HEK293 (cell line): ENCODE results near the gene SOX18.

Source experiments
- CTCF ChIA-PET: fragments of 350-600 bp; formaldehyde crosslinking; extraction: SDS; loops from one replicate; lab custom pipeline; 2021; ENCODE audit warnings: antibody characterized with exemption; lab: Yijun Ruan, JAX
- POLR2A ChIA-PET: fragments of 300-600 bp; formaldehyde crosslinking; extraction: SDS; loops from one replicate; lab custom pipeline; 2020; ENCODE audit warnings: antibody characterized with exemption, inconsistent platforms; lab: Yijun Ruan, JAX
- H3K27ac ChIP-seq: fragments of 200-500 bp; sonication (Bioruptor generic); 2 replicates; pipeline ENCODE4 v1.5.1; 2014; ENCODE audit warnings: low read depth, low read length, control low read depth, inconsistent platforms; ENCODE audit errors: extremely low read depth
- H3K36me3 ChIP-seq, 2 experiments: fragments of 200-500 bp in 1 of 2; sonication (Bioruptor generic) in 1 of 2; 1 replicate in 1 of 2; 2 replicates in 1 of 2; pipeline ENCODE4 v1.5.1; 2014 to 2017; ENCODE audit warnings: inconsistent platforms in 2 of 2, low read length in 2 of 2; ENCODE audit not compliant: control insufficient read depth in 2 of 2, insufficient read depth in 1 of 2
- H3K4me1 ChIP-seq: fragments of 200-500 bp; sonication (Bioruptor generic); 2 replicates; pipeline ENCODE4 v1.5.1; 2014; ENCODE audit warnings: mild to moderate bottlenecking, low read length, inconsistent platforms; ENCODE audit not compliant: control insufficient read depth, insufficient read depth
- H3K4me3 ChIP-seq: 2 replicates; pipeline ENCODE4 v1.5.1; 2011; ENCODE audit warnings: low read depth, mild to moderate bottlenecking, control low read depth, low read length, moderate library complexity
- H3K9me3 ChIP-seq: fragments of 200-500 bp; sonication (Bioruptor generic); 2 replicates; pipeline ENCODE4 v1.5.1; 2014; ENCODE audit warnings: low read depth, low read length, inconsistent platforms; ENCODE audit not compliant: control insufficient read depth, insufficient read depth
- BCL11A ChIP-seq: fragments of 450-650 bp; formaldehyde crosslinking; IDR thresholded peaks from 2 replicates; pipeline ENCODE4 v1.5.1; 2016; ENCODE audit warnings: low read depth, missing biosample characterization, missing genetic modification characterization
- BCL11B ChIP-seq: fragments of 450-650 bp; formaldehyde crosslinking; IDR thresholded peaks from 2 replicates; pipeline ENCODE4 v1.5.1; 2016; ENCODE audit warnings: low read depth, missing biosample characterization, missing genetic modification characterization
- EGR2 ChIP-seq: fragments of 450-650 bp; formaldehyde crosslinking; IDR thresholded peaks from 2 replicates; pipeline ENCODE4 v1.5.1; 2016; ENCODE audit warnings: low read depth, missing biosample characterization, missing genetic modification characterization
- GFI1B ChIP-seq: fragments of 450-650 bp; formaldehyde crosslinking; IDR thresholded peaks from 2 replicates; pipeline ENCODE4 v1.5.1; 2016; ENCODE audit warnings: missing biosample characterization, missing genetic modification characterization
- GLIS2 ChIP-seq: fragments of 450-650 bp; formaldehyde crosslinking; IDR thresholded peaks from 2 replicates; pipeline ENCODE4 v1.5.1; 2016; ENCODE audit warnings: missing biosample characterization, missing genetic modification characterization
- HOXC10 ChIP-seq: sonication (generic); formaldehyde crosslinking; IDR thresholded peaks from 2 replicates; pipeline ENCODE4 v1.8.1; 2023; ENCODE audit warnings: mild to moderate bottlenecking, missing genetic modification reagents
- KLF16 ChIP-seq: fragments of 450-650 bp; formaldehyde crosslinking; IDR thresholded peaks from 2 replicates; pipeline ENCODE4 v1.5.1; 2017; ENCODE audit warnings: missing biosample characterization, missing genetic modification characterization
- SP2 ChIP-seq: fragments of 450-650 bp; formaldehyde crosslinking; IDR thresholded peaks from 2 replicates; pipeline ENCODE4 v1.5.1; 2016; ENCODE audit warnings: missing biosample characterization, missing genetic modification characterization
- ZBTB1 ChIP-seq: fragments of 450-650 bp; formaldehyde crosslinking; IDR thresholded peaks from 2 replicates; pipeline ENCODE4 v1.5.1; 2016; ENCODE audit warnings: missing biosample characterization, missing genetic modification characterization
- ZNF23 ChIP-seq: fragments of 450-650 bp; formaldehyde crosslinking; IDR thresholded peaks from 2 replicates; pipeline ENCODE4 v1.5.1; 2016; ENCODE audit warnings: missing biosample characterization, missing genetic modification characterization, borderline replicate concordance
- ZNF266 ChIP-seq: fragments of 450-650 bp; formaldehyde crosslinking; IDR thresholded peaks from 2 replicates; pipeline ENCODE4 v1.5.1; 2016; ENCODE audit warnings: missing biosample characterization, missing genetic modification characterization, low read depth
- ZNF311 ChIP-seq: fragments of 450-650 bp; formaldehyde crosslinking; IDR thresholded peaks from 2 replicates; pipeline ENCODE4 v1.5.1; 2017; ENCODE audit warnings: missing biosample characterization, missing genetic modification characterization, borderline replicate concordance
- ZNF610 ChIP-seq: fragments of 450-650 bp; formaldehyde crosslinking; IDR thresholded peaks from 2 replicates; pipeline ENCODE4 v1.5.1; 2016; ENCODE audit warnings: missing biosample characterization, missing genetic modification characterization, borderline replicate concordance
- ZNF76 ChIP-seq: fragments of 450-650 bp; formaldehyde crosslinking; IDR thresholded peaks from 2 replicates; pipeline ENCODE4; 2016; ENCODE audit warnings: low read depth, missing biosample characterization, missing genetic modification characterization, borderline replicate concordance
- ZSCAN23 ChIP-seq: fragments of 450-650 bp; formaldehyde crosslinking; IDR thresholded peaks from 2 replicates; pipeline ENCODE4 v1.5.1; 2016; ENCODE audit warnings: missing biosample characterization, missing genetic modification characterization
- ZSCAN4 ChIP-seq: fragments of 450-650 bp; formaldehyde crosslinking; IDR thresholded peaks from 2 replicates; pipeline ENCODE4 v1.5.1; 2017; ENCODE audit warnings: missing biosample characterization, missing genetic modification characterization
- TF ChIP-seq, protein P1 (sequence below): fragments of 450-650 bp; formaldehyde crosslinking; optimal IDR thresholded peaks from 2 replicates; pipeline ENCODE3; 2016; ENCODE audit warnings: missing biosample characterization, mild to moderate bottlenecking, missing genetic modification characterization

SOX18 gene

GRCh38 chr20:64082126-64082731, 32.8 kb upstream of the SOX18 start (continued):
- no peak for TF ChIP-seq ZSCAN4 (tag by site-specific recombination)

DNA sequence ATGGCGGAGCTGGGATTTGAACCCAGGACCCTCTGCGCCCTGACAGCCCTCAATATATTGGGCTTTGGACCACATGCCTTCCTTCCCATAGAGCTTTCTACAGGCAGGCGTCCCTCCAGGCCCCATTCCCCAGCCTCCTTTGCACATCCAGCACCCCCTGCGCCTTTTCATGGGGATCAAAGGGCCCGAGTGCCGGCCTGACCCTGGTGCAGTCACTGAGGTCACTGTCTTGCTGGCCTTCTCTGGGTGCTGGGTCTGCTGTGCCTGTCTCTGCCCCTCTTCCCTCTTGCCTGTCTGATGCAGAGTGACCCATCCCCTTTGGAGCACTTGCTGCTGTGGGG, 32.2 kb upstream of the SOX18 start:
- Histone ChIP-seq H3K4me1 (peaks cover 10% of the 10 kb centered on the region), H3K27ac (no peak overlapping the region), H3K36me3 (no peaks in the 10 kb centered on the region), H3K4me3 (no peak overlapping the region), H3K9me3 (no peaks in the 10 kb centered on the region)
- TF ChIP-seq ZNF23 (no peak), ZNF266 (no peak)
- TF ChIP-seq, protein P1, sequence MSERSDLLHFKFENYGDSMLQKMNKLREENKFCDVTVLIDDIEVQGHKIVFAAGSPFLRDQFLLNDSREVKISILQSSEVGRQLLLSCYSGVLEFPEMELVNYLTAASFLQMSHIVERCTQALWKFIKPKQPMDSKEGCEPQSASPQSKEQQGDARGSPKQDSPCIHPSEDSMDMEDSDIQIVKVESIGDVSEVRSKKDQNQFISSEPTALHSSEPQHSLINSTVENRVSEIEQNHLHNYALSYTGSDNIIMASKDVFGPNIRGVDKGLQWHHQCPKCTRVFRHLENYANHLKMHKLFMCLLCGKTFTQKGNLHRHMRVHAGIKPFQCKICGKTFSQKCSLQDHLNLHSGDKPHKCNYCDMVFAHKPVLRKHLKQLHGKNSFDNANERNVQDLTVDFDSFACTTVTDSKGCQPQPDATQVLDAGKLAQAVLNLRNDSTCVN: no peak
- CTCF ChIA-PET: interaction anchor here (0.9 kb wide), 1 partner anchor 21 kb away, joined by 3 read pairs; no protein-coding TSS in a partner anchor
- POLR2A ChIA-PET: interaction anchor here (2.9 kb wide), 1 partner anchor 19 kb away, joined by 13 read pairs; the partner anchor contains the start of gene TCEA2

GRCh38 chr20:64080813-64081623, 31.6 kb upstream of the SOX18 start:
- ChIA-PET CTCF (interaction anchor here (0.7 to 1.1 kb wide), 4 partner anchors 11 to 41 kb away, joined by 3 read pairs; no protein-coding TSS in a partner anchor), POLR2A (interaction anchor here (1.8 to 2.9 kb wide), 2 partner anchors 18 to 19 kb away, joined by 6 to 13 read pairs; partner anchors contain the start of gene TCEA2)
- Histone ChIP-seq H3K4me1 (peaks cover 10% of the 10 kb centered on the region), H3K4me3 (no peak overlapping the region), H3K9me3 (no peaks in the 10 kb centered on the region), H3K36me3 (peaks cover 0 to 2% of the 10 kb centered on the region in 2 experiments; a peak in 1 of 3 replicates), H3K27ac (no peak overlapping the region)
- TF ChIP-seq BCL11A (tag by site-specific recombination) (peak; percentile 85), ZNF610 (no peak), SP2 (tag by site-specific recombination) (no peak), GLIS2 (tag by site-specific recombination) (peak; percentile 34; the same call in 1 of the 2 replicates), GFI1B (no peak), HOXC10 (no peak), ZNF76 (no peak), ZBTB1 (tag by site-specific recombination) (no peak), EGR2 (tag by site-specific recombination) (no peak), KLF16 (tag by site-specific recombination) (no peak), ZNF311 (no peak), BCL11B (peak; percentile 69), ZSCAN23 (tag by site-specific recombination) (no peak)
